Psoas muscle (tissue), 8 donors: Measurements from ENCODE around the gene UVSSA. TPM values are rescaled to one million over a fixed set of nuclear protein-coding genes. Genes with fewer than 3 reads are reported as not detected.
A peak's percentile ranks its signal among the peaks of the same experiment; 100 is the strongest.

ENCODE experiments used
- ATAC-seq, 4 donors: fragments of 200-7000 bp; cut with Tn5 transposase; one replicate each; pipeline ENCODE4 v1.9.1; 2020; ENCODE audit warnings: moderate library complexity in 3 of 4, mild to moderate bottlenecking in 2 of 4
- DNase-seq, 2 donors: peaks; one replicate each; pipeline ENCODE4 v3.0.0-alpha.2; 2020
- H3K27ac ChIP-seq: fragments of 200-600 bp; one replicate; pipeline ENCODE4 v1.8.0; 2022
- H3K27me3 ChIP-seq, 3 donors: fragments of 200-600 bp in 1 of 3; one replicate each; pipeline versions ENCODE4 v1.6.1 to v1.8.0; 2013 to 2022; ENCODE audit warnings: low read length in 2 of 3, mild to moderate bottlenecking in 2 of 3, moderate library complexity in 1 of 3; ENCODE audit not compliant: insufficient read depth in 3 of 3
- H3K36me3 ChIP-seq, 2 donors: fragments of 200-600 bp in 1 of 2; one replicate each; pipeline versions ENCODE4 v1.6.1 to v1.8.0; 2013 to 2022; ENCODE audit warnings: low read depth in 1 of 2, mild to moderate bottlenecking in 1 of 2, moderate library complexity in 1 of 2; ENCODE audit not compliant: insufficient read depth in 1 of 2
- H3K4me1 ChIP-seq: fragments of 200-600 bp; one replicate; pipeline ENCODE4 v1.8.0; 2022
- H3K4me3 ChIP-seq: fragments of 200-600 bp; one replicate; pipeline ENCODE4 v1.8.0; 2022; ENCODE audit warnings: mild to moderate bottlenecking
- H3K9me3 ChIP-seq: fragments of 200-600 bp; one replicate; pipeline ENCODE4 v1.8.0; 2022
- WGBS, 3 donors: extraction: QIAGEN DNeasy Blood & Tissue Kit; methylation state at CpG; one replicate each; pipeline versions ENCODE4 v1.1.6 to v1.1.7; 2013; 5-methylcytosine and 5-hydroxymethylcytosine counted together
- intact Hi-C, 2 donors: fragments of 100-400 bp; cut with DNase I; formaldehyde crosslinking; loops; one replicate each; pipeline versions ENCODE4 v1.11.0 to v1.14.2; 2022
- polyA plus RNA-seq, 3 donors: library from polyadenylated mRNA; stranded (reverse); fragments of 200-250 nt; gene quantifications; one replicate each; pipeline ENCODE4 v1.2.3, GENCODE V29; 2013
- total RNA-seq, 4 donors: library from RNA; stranded (reverse); fragmentation: NEBNext Ultra II Directional in 2 of 4; extraction: Animal tissue kit (Norgen Biotek cat#: 25700) in 2 of 4; gene quantifications; one replicate each; pipeline versions ENCODE4 v1.2.1 to v1.2.4, GENCODE V29; 2021 to 2023
- TF ChIP-seq, protein P1 (sequence below): fragments of 200-600 bp; IDR thresholded peaks from one replicate; pipeline ENCODE4 v1.8.0; 2022; ENCODE audit warnings: antibody characterized with exemption
- donor health status: healthy with polysubstance abuse.
- donor health status: DM: no; HTN: no; CAD: no; lungs with moderate emphysema.
- donor health status: Bipolar disorder and iron deficiency.
- donor health status: healthy.
- donor health status: DM: yes; HTN: yes; CAD: no.
- donor health status: DM: no; HTN: no; CAD: no.
- donor health status: DM: no; HTN: no; CAD: no.
- donor health status: DM: yes; HTN: yes; CAD: no.

The UVSSA gene
- total and polyA plus RNA-seq, 7 donors: 1.9 to 9.4 (median 7.7) TPM

DNA sequence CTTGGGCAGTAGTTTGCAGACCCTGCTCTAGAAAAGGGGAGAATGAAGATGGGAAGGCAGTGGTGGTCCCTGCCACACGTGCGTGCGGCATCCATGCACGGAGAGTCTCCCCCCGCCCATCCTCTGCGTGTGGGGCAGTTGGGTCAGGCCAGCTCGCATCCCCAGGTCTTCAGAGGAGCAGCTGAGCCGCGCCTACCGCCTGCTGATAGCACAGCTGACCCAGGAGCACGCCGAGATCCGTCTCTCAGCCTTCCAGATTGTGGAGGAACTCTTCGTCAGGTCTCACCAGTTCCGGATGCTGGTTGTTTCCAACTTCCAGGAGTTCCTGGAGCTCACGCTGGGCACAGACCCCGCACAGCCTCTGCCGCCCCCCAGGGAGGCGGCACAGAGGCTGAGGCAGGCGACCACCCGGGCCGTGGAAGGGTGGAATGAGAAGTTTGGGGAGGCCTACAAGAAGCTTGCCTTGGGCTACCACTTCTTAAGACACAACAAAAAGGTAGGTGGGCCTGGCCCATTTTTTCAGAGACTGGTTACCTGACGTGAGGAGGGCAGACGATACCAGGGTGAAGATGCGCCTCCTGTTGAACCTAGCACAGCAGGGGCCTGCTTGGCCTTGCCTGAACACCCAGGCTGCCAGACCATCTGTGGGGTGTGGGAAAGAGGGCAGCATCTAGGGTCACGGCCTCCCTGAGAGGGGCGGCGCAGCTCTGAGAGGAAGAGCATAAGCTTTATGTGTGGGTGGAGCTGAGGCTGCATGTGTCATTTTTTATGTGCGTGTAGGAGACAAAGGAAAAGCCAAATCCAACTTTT, 2.6 kb downstream of the UVSSA start:
- Histone ChIP-seq H3K4me1 (peaks cover 15% of the 10 kb centered on the region), H3K27ac (no peak overlapping the region), H3K9me3 (no peaks in the 10 kb centered on the region), H3K4me3 (no peak overlapping the region), H3K27me3 (no peaks in the 10 kb centered on the region), H3K36me3 (peaks cover 0 to 26% of the 10 kb centered on the region in 2 donors)
- DNase-seq (peak in 1 of 2 donors; percentile 51), ATAC-seq (no peak)
- WGBS, 3 donors: 88 to 91% (median 91%) methylated on average over 29 of the region's 29 CpGs
- intact Hi-C loops: loop anchor here (2.0 to 10.0 kb wide), 4 partner anchors 57 to 219 kb away; no protein-coding TSS in a partner anchor
- TF ChIP-seq, protein P1, sequence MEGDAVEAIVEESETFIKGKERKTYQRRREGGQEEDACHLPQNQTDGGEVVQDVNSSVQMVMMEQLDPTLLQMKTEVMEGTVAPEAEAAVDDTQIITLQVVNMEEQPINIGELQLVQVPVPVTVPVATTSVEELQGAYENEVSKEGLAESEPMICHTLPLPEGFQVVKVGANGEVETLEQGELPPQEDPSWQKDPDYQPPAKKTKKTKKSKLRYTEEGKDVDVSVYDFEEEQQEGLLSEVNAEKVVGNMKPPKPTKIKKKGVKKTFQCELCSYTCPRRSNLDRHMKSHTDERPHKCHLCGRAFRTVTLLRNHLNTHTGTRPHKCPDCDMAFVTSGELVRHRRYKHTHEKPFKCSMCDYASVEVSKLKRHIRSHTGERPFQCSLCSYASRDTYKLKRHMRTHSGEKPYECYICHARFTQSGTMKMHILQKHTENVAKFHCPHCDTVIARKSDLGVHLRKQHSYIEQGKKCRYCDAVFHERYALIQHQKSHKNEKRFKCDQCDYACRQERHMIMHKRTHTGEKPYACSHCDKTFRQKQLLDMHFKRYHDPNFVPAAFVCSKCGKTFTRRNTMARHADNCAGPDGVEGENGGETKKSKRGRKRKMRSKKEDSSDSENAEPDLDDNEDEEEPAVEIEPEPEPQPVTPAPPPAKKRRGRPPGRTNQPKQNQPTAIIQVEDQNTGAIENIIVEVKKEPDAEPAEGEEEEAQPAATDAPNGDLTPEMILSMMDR: no peak

GRCh38 chr4:1350169-1350520, 3.1 kb downstream of the UVSSA start:
- Histone ChIP-seq H3K27me3 (no peaks in the 10 kb centered on the region), H3K4me3 (no peak overlapping the region), H3K27ac (no peak overlapping the region), H3K36me3 (peaks cover 0 to 30% of the 10 kb centered on the region in 2 donors), H3K9me3 (no peaks in the 10 kb centered on the region), H3K4me1 (peaks cover 15% of the 10 kb centered on the region)
- 80 to 95% (median 84%) methylated on average over 5 of the region's 5 CpGs for WGBS, 3 donors
- ATAC-seq (no peak), DNase-seq (no peak)
- intact Hi-C loops: loop anchor here (2.0 to 10.0 kb wide), 3 partner anchors 165 to 219 kb away; no protein-coding TSS in a partner anchor
- TF ChIP-seq, protein P1: no peak

DNA sequence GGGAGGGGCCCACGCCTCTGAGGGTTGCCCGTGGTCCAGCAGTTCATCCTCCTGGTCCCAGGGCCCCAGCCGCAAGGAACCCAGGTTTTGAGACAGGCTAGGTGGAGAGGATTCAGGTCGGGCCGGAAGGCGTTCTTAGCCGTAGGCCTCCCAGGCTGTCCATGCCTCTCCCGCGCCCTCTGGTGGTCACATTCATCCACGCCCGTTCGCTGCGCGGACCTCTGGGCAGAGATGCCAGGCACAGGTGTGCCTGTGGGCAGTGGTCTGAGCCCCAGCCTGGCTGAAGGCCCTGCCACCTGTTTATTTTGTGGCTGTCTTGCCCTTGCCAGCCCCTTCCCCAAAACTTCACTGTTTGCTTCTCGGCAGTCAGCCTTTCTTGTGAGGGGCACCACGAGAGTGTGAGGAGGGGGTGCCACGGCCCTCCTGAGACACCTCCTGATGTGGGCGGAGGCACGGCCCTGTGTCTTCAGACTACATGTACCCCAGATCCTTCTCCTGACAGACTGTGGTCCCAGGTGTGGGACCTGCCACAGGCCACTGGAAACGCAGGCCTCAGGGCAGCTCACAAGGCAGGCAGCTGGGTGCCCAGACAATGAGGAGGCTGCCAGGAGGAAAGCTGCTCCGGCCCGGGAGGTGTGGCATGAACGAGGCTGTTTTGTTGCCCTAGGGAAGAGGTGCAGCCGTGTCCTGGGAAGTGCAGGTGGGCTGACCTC, 5.0 kb downstream of the UVSSA start:
- DNase-seq: peak; percentile 85 to 92
- no peak overlapping the region for H3K27ac ChIP-seq
- intact Hi-C loops: loop anchor here (2.0 to 10.0 kb wide), 4 partner anchors 163 to 371 kb away; no protein-coding TSS in a partner anchor
- peaks cover 0 to 34% of the 10 kb centered on the region in 2 donors for H3K36me3 ChIP-seq
- no peaks in the 10 kb centered on the region for H3K27me3 ChIP-seq
- WGBS, 3 donors: 33 to 36% (median 35%) methylated on average over 23 to 24 of the region's 24 CpGs
- no peak overlapping the region for H3K4me3 ChIP-seq
- peak; percentile 29 to 62 (median 56) for ATAC-seq
- TF ChIP-seq, protein P1: peak; percentile 93
- H3K9me3 ChIP-seq: no peaks in the 10 kb centered on the region
- peaks cover 11% of the 10 kb centered on the region for H3K4me1 ChIP-seq

DNA sequence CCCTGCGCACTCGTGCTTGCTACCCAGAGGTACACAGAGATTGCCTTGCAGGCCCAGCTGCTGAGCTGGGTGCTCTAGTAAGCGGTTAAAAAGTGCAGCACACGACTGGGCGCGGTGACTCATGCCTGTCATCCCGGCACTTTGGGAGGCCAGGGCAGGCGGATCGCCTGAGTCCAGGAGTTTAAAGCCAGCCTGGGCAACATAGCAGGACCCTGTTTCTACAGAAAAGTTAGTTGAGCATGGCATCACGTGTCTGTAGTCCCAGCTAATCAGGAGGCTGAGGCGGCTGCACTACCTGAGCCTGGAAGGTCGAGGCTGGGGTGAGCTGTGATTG, 5.5 kb downstream of the UVSSA start:
- H3K9me3 ChIP-seq: no peaks in the 10 kb centered on the region
- intact Hi-C loops: loop anchor here (2.0 to 10.0 kb wide), 3 partner anchors 162 to 370 kb away; no protein-coding TSS in a partner anchor
- H3K27me3 ChIP-seq: no peaks in the 10 kb centered on the region
- ATAC-seq: no peak
- H3K27ac ChIP-seq: no peak overlapping the region
- WGBS, 3 donors: 88 to 94% (median 89%) methylated on average over 12 of the region's 12 CpGs
- TF ChIP-seq, protein P1: no peak
- H3K4me1 ChIP-seq: peaks cover 11% of the 10 kb centered on the region
- no peak for DNase-seq
- H3K36me3 ChIP-seq: peaks cover 0 to 36% of the 10 kb centered on the region in 2 donors
- no peak overlapping the region for H3K4me3 ChIP-seq
